ENCODE results near the gene HDAC4.

DNA sequence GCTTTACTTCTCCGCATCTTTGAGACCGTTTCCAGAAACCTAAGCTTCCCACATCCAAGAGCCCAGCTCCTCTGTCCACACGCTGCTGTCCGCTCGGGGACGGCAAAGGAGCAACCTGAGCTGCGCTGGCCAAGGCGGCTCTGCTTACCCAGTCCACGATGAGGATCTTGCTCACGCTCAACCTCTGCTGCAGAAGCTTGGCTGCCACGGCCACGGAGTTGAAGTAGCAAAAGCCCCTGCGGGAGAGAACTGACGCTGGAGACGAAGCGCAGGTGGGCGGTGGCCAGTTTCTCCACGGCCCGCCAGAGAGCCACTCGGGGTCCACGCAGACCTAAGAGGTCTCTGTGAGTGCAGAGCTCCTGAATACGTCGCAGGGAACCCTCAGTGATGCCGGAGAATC is 316.8 kb downstream of the HDAC4 start:
- TF ChIP-seq, protein P1, sequence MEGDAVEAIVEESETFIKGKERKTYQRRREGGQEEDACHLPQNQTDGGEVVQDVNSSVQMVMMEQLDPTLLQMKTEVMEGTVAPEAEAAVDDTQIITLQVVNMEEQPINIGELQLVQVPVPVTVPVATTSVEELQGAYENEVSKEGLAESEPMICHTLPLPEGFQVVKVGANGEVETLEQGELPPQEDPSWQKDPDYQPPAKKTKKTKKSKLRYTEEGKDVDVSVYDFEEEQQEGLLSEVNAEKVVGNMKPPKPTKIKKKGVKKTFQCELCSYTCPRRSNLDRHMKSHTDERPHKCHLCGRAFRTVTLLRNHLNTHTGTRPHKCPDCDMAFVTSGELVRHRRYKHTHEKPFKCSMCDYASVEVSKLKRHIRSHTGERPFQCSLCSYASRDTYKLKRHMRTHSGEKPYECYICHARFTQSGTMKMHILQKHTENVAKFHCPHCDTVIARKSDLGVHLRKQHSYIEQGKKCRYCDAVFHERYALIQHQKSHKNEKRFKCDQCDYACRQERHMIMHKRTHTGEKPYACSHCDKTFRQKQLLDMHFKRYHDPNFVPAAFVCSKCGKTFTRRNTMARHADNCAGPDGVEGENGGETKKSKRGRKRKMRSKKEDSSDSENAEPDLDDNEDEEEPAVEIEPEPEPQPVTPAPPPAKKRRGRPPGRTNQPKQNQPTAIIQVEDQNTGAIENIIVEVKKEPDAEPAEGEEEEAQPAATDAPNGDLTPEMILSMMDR (conservative IDR thresholded peaks at IDR 0.05; ENCODE audit: low read depth in 2 of 2), result no peak
- no peak for TF ChIP-seq POLR2AphosphoS5 (IDR thresholded peaks at IDR 0.05; ENCODE audit: low read depth)
- no peak for TF ChIP-seq EZH2 (IDR thresholded peaks at IDR 0.05; ENCODE audit: low read depth, unreplicated experiment)

Measured in GM23338 (cell line).